Epidermal melanocyte (primary cell): ENCODE results near the gene SPTBN4.
"Not testable (repeated sequence)": the region's sequence is repeated elsewhere in the genome, so short reads cannot be mapped to it uniquely, and the experiment has no call there.

Source experiments
- DNase-seq: peaks from one replicate; pipeline ENCODE4 v3.0.0; 2011; ENCODE audit warnings: low spot score; ENCODE audit not compliant: insufficient read length

Gene SPTBN4

DNA sequence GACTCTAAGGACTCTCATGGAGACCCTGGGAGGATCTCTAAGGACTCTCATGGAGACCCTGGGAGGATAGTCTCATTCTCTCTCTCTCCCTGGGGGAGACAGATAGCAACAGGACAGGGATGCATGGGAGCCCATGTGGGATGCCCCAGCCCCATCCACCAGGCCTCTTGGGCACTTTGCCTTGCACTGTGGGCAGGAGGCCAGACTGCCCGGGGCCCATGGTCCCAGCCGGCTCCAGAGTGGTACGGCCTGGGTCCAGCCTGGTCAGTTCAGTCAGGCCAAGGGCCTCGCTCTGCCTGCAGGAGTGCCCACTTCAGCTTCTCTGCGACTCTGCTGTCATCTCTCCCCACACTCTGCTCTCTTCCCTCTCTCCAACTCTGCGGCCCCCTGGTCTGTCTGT, 61.3 kb downstream of the SPTBN4 start:
- no peak for DNase-seq

GRCh38 chr19:40528533-40529092, 61.8 kb downstream of the SPTBN4 start:
- no peak for DNase-seq

GRCh38 chr19:40529093-40529954, 62.5 kb downstream of the SPTBN4 start:
- peak; percentile 99 for DNase-seq

- DNase-seq = no peak
Measured at GRCh38 chr19:40530091-40530901, 63.5 kb downstream of the SPTBN4 start.

GRCh38 chr19:40533508-40533907, 66.7 kb downstream of the SPTBN4 start:
- DNase-seq = no peak

DNA sequence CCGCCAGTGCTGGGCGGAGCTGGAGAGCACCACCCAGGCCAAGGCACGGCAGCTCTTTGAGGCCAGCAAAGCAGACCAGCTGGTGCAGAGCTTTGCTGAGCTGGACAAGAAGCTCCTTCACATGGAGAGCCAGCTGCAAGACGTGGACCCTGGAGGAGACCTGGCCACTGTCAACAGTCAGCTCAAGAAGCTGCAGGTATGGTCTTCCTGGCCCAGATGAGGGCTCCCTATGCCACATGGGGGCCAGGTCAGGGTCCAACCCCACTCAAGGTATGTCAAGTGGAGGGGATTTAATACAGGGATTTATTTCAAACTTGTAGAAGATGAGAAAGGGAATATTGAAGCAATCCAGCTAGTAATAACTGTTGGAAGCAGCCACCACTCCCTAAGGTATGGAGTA, 67.3 kb downstream of the SPTBN4 start:
- no peak for DNase-seq

DNA sequence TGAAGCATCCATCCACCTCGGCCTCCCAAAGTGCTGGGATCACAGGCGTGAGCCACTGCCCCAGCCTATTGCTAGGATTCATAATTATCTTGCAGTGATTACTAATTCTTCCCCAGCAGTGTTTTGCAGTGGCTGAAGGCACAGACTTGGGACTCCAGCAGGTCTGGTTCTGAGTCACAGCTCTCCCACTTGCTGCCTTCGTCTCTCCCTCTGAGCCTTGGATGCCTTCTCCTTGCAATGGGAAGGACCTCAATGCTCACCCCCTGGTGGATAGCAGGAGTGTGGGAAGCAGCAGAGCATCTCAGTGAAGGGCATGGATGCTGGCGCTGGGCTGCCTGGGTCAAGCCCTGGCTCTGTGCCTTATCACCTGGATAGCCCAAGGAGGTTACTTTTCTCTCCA, 72.3 kb downstream of the SPTBN4 start:
- DNase-seq = no peak

- no peak for DNase-seq
Measured at GRCh38 chr19:40542202-40542859, 75.5 kb downstream of the SPTBN4 start.

DNA sequence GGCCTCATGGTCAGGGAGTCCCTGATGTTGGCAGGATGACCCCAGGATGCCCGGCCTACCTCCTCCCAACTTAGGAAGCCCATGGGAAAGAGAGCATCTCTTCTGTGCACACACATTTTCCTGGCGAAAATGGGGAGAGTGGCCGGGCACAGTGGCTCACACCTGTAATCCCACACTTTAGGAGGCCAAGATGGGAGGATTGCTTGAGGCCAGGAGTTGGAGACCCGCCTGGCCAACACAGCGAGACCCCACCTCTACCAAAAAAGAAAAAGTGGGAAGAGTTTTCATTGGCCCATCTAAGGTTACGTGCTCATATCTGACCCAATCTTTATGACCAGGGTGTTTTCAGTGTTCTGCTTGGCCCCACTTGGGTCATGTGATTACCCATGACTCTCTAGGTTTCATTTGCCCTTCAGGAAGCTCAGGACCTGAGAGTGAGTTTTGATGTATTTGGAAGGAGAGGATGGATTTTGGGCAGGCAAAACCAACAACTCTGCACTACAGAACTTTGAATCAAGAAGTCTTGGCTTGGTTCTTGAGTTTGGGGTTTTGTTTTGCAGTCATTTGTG, 76.3 kb downstream of the SPTBN4 start:
- DNase-seq = peak; percentile 3

GRCh38 chr19:40546153-40546841, 79.5 kb downstream of the SPTBN4 start:
- DNase-seq = peak; percentile 0

DNA sequence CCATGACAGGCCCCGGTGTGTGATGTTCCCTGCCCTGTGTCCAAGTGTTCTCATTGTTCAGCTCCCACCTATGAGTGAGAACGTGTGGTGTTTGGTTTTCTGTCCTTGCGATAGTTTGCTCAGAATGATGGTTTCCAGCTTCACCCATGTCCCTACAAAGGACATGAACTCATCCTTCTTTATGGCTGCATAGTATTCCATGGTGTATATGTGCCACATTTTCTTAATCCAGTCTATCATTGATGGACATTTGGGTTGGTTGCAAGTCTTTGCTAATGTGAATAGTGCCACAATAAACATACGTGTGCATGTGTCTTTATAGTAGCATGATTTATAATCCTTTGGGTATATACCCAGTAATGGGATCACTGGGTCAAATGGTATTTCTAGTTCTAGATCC, 80.4 kb downstream of the SPTBN4 start:
- not testable (repeated sequence) for DNase-seq

DNA sequence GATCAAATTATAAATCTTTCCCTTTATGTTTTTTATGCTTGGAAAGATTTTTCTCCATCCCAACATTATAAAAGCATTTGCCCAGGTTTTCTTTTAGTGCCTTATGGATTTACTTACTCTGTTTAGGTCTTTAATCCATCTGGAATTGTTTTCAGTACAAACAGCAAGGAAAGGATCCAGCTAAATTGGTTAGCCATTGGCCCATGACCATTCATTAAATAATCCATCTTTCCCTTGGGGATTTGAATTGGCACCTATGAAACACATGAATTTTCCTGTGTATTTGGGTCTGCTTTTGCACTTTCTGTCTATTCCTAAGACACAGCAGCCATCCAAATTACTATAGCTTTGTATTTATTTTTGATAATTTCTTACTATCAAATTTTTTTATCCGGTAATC, 81.0 kb downstream of the SPTBN4 start:
- no peak for DNase-seq

DNA sequence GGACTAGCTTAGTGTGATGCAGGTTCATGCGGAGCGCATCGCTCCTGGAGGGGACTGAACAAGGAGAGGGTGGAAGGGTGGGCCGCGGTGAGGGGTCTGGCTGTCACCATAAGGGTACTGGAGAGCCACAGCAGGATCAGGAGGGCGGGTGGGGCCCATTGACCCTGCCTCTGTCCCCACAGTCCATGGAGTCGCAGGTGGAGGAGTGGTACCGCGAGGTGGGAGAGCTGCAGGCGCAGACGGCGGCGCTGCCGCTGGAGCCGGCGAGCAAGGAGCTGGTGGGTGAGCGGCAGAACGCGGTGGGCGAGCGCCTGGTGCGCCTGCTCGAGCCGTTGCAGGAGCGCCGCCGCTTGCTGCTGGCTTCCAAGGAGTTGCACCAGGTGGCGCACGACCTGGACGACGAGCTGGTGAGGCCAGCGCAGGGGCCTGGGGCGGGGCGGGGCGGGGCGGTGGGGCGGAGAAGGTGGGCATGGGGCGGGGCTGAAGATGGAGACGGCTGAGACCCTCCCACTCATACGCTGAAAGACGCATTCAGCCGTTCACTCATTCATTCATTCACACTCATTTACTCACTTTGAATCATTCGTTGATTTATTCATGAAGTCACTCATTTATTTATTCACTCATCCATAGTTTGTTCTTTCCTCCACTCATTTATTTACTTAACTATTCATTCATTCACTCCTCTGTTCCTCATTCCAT, 82.4 kb downstream of the SPTBN4 start:
- no peak for DNase-seq

DNA sequence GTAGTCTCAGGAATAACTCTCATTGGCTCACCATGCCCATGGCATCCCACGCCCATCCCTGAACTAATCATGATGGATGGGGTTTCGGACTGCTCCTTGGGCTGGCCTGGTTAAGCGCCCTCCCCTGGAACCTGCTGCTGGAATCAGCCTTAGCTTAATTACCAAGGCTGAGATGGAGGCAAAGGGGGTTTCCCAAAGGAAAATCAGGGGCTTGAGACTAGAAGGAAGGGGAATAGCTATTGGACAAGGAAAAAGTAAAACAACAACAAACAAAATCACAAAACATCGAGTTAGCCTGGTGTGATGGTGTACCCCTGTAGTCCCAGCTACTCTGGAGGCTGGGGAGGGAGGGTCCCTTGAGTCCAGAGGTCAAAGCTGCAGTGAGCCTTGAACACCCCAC, 84.2 kb downstream of the SPTBN4 start:
- no peak for DNase-seq

GRCh38 chr19:40552848-40553247, 86.0 kb downstream of the SPTBN4 start:
- no peak for DNase-seq

DNA sequence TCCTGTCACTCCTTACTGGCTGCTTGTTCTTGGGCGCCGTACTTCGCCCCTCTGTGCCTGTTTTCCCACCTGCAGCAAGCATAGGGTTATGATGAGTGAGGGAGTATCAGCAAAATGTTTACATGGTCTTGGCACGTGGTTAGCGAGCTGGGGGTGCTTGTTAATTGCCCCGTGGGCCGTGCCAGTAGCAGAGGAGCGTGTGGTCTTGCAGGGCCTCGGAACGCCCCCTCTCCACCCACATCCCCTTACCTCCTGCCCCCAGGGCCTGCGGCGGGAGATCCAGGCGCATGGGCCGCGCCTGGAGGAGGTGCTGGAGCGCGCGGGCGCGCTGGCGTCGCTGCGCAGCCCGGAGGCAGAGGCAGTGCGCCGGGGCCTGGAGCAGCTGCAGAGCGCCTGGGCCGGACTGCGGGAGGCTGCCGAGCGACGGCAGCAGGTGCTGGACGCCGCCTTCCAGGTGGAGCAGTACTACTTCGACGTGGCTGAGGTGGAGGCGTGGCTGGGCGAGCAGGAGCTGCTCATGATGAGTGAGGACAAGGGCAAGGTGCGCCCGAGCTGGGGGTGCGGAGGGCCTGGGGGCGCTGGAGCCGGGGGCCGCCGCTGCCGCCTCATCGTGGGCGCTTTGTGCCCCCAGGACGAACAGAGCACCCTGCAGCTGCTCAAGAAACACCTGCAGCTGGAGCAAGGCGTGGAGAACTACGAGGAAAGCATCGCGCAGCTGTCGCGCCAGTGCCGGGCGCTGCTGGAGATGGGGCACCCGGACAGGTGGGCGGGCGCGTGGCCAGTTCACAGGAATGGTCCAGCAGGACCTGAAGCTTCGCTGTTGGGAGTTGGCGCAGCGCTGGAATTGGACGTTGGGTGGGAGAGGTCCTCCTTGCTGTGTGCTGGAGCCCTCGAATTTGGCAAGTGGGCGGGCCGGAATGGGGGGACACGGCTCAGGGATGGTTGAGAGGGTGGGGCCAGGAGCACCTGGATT, 87.4 kb downstream of the SPTBN4 start:
- peak; percentile 5 for DNase-seq

GRCh38 chr19:40555978-40556689, 89.3 kb downstream of the SPTBN4 start:
- peak; percentile 1 for DNase-seq

DNA sequence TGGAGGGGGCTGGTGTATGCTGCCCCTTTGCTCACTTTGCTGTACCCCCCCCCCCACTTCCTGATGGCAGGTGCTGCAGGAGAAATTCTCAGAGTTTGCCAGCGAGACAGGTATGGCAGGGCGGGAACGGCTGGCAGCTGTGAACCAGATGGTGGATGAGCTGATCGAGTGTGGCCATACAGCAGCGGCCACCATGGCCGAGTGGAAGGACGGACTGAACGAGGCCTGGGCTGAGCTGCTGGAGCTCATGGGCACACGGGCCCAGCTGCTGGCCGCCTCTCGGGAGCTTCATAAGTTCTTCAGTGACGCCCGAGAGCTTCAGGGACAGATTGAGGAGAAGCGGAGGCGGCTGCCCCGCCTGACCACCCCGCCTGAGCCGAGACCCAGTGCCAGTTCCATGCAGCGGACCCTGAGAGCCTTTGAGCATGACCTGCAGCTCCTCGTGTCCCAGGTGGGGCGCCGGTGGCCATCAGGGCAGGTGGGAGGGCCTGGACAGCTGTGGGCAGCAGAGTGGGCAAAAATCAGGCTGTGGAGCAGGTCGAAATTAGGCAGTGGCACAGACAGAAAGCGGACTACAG, 90.2 kb downstream of the SPTBN4 start:
- DNase-seq = peak; percentile 6
